Lung (tissue), 12 donors: Measurements from ENCODE around the gene FAM9C. TPM values are rescaled to one million over a fixed set of nuclear protein-coding genes. Genes with fewer than 3 reads are reported as not detected.

ENCODE experiments used
- ATAC-seq: fragments of 200-7000 bp; cut with Tn5 transposase; one replicate; pipeline ENCODE4 v1.9.1; 2020; ENCODE audit warnings: moderate number of reproducible peaks; ENCODE audit not compliant: insufficient read depth, low FRiP score
- DNase-seq, 3 donors: peaks; one replicate each; pipeline ENCODE4 v3.0.0-alpha.2; 2013 to 2017
- H3K27ac ChIP-seq, 2 donors: one replicate each; pipeline ENCODE4 v1.5.1; 2013; ENCODE audit warnings: mild to moderate bottlenecking in 2 of 2, moderate library complexity in 2 of 2, control low read depth in 1 of 2, inconsistent platforms in 1 of 2, low read depth in 1 of 2, low read length in 1 of 2
- H3K27me3 ChIP-seq, 3 donors: one replicate each; pipeline ENCODE4 v1.5.1; 2013; ENCODE audit warnings: low read length in 2 of 3; ENCODE audit not compliant: control insufficient read depth in 3 of 3, insufficient read depth in 3 of 3
- H3K36me3 ChIP-seq, 4 donors: one replicate each; pipeline ENCODE4 v1.5.1; 2013; ENCODE audit warnings: low read length in 4 of 4, mild to moderate bottlenecking in 1 of 4, moderate library complexity in 1 of 4; ENCODE audit not compliant: control insufficient read depth in 4 of 4, insufficient read depth in 4 of 4
- H3K4me1 ChIP-seq, 5 donors: one replicate each; pipeline ENCODE4 v1.5.1; 2013; ENCODE audit warnings: low read length in 5 of 5, mild to moderate bottlenecking in 2 of 5, moderate library complexity in 1 of 5; ENCODE audit not compliant: control insufficient read depth in 5 of 5, insufficient read depth in 5 of 5
- H3K4me3 ChIP-seq: one replicate; pipeline ENCODE4 v1.5.1; 2013; ENCODE audit warnings: mild to moderate bottlenecking, control low read depth, moderate library complexity
- H3K9ac ChIP-seq, 2 donors: one replicate each; pipeline ENCODE4 v1.5.1; 2013; ENCODE audit warnings: low read length in 2 of 2, control low read depth in 1 of 2; ENCODE audit not compliant: insufficient read depth in 1 of 2
- H3K9me3 ChIP-seq, 4 donors: one replicate each; pipeline ENCODE4 v1.5.1; 2013; ENCODE audit warnings: low read length in 3 of 4, mild to moderate bottlenecking in 1 of 4, moderate library complexity in 1 of 4; ENCODE audit not compliant: control insufficient read depth in 4 of 4, insufficient read depth in 3 of 4
- CTCF ChIP-seq: IDR thresholded peaks from 2 replicates; pipeline ENCODE4 v1.5.1; 2012; ENCODE audit warnings: mild to moderate bottlenecking; ENCODE audit errors: control extremely low read depth, extremely low read depth
- WGBS, 2 donors: extraction: QIAGEN DNeasy Blood & Tissue Kit; methylation state at CpG; one replicate each; pipeline ENCODE4 v1.1.7; 2013; 5-methylcytosine and 5-hydroxymethylcytosine counted together
- polyA plus RNA-seq, 2 donors: library from polyadenylated mRNA; stranded (reverse); fragments of 200-250 nt; gene quantifications; one replicate each; pipeline ENCODE4 v1.2.1, GENCODE V29; 2013
- total RNA-seq, 2 donors: library from RNA; depleted of rRNA in 1 of 2; stranded (reverse); fragments of >200 nt in 1 of 2; gene quantifications; one replicate each; pipeline ENCODE4 v1.2.1, GENCODE V29; 2014 to 2021
- donor health status: control.
- donor health status: control.
- donor health status: Bipolar disorder and iron deficiency.
- donor health status: healthy.
- donor health status: DM: yes; HTN: yes; CAD: no.

The FAM9C gene
- total and polyA plus RNA-seq, 4 donors: 0.01 to 0.28 (median 0.09) TPM; not detected in 1

DNA sequence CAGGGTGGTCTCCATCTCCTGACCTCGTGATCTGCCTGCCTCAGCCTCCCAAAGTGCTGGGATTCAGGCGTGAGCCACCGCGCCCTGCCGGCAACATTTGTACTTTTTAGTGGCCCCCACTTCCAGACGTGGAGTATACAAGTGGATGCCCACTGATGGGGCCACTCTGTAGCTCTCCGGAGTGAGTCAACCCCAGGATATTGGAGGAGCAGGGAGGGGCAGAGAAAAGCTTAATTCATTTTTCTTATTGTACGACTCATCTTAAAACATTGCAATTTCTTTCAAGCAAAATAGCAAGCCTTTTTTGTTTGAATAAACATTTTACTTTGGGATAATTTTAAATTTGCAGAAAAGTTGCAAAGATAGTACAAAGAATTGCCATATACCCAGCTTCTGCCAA lies 34.6 kb downstream of the FAM9C start:
- Histone ChIP-seq H3K4me1 (peaks cover 0 to 22% (median 9%) of the 10 kb centered on the region in 5 donors), H3K9ac (no peak overlapping the region), H3K4me3 (no peak overlapping the region), H3K36me3 (no peaks in the 10 kb centered on the region), H3K27ac (no peak overlapping the region), H3K9me3 (peaks cover 0 to 1% (median 0%) of the 10 kb centered on the region in 4 donors), H3K27me3 (peaks cover 0 to 13% (median 9%) of the 10 kb centered on the region in 3 donors)
- 88 to 96% methylated on average over 8 of the region's 8 CpGs for WGBS, 2 donors
- DNase-seq (no peak), ATAC-seq (no peak)
- TF ChIP-seq CTCF: no peak

GRCh38 chrX:13009273-13009672 lies 35.1 kb downstream of the FAM9C start:
- DNase-seq (no peak), ATAC-seq (peak; percentile 38)
- Histone ChIP-seq H3K36me3 (no peaks in the 10 kb centered on the region), H3K4me3 (no peak overlapping the region), H3K9ac (no peak overlapping the region), H3K27me3 (peaks cover 0 to 10% (median 9%) of the 10 kb centered on the region in 3 donors), H3K4me1 (peaks cover 0 to 22% (median 5%) of the 10 kb centered on the region in 5 donors), H3K27ac (no peak overlapping the region), H3K9me3 (peaks cover 0 to 1% (median 0%) of the 10 kb centered on the region in 4 donors)
- TF ChIP-seq CTCF: no peak
- 50 to 81% methylated on average over 3 of the region's 3 CpGs for WGBS, 2 donors

DNA sequence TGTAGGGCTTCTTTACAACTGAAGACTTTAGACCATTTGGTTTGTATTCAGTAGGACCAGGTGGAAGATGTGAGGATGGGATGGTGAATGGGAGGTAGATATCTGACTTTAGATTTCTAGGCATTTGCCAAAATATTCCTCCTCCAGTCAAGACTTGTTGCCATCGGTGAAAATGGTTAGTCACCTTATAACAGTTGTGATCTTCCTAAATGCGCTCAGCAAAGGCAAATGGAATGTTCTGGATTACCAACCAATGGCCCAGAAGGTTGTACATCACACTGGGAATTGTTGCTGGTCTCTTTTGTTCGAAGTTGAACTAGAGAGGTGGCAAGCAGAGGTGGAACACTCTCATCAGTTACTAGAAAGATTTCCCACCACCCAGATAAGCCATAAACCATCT lies 35.6 kb downstream of the FAM9C start:
- peaks cover 0 to 10% (median 9%) of the 10 kb centered on the region in 3 donors for H3K27me3 ChIP-seq
- DNase-seq (no peak), ATAC-seq (no peak)
- peaks cover 0 to 1% (median 0%) of the 10 kb centered on the region in 4 donors for H3K9me3 ChIP-seq
- H3K4me3 ChIP-seq: no peak overlapping the region
- 85 to 97% methylated on average over 3 of the region's 3 CpGs for WGBS, 2 donors
- TF ChIP-seq CTCF: no peak
- no peaks in the 10 kb centered on the region for H3K36me3 ChIP-seq
- no peak overlapping the region for H3K9ac ChIP-seq
- H3K4me1 ChIP-seq: peaks cover 0 to 18% (median 2%) of the 10 kb centered on the region in 5 donors
- H3K27ac ChIP-seq: no peak overlapping the region

GRCh38 chrX:13008189-13008533 lies 36.3 kb downstream of the FAM9C start:
- H3K9ac ChIP-seq: no peak overlapping the region
- no peaks in the 10 kb centered on the region for H3K36me3 ChIP-seq
- no peak for ATAC-seq
- DNase-seq: no peak
- no peak for TF ChIP-seq CTCF
- peaks cover 0 to 10% (median 3%) of the 10 kb centered on the region in 3 donors for H3K27me3 ChIP-seq
- H3K4me3 ChIP-seq: no peak overlapping the region
- H3K9me3 ChIP-seq: peaks cover 0 to 1% (median 0%) of the 10 kb centered on the region in 4 donors
- H3K4me1 ChIP-seq: peaks cover 0 to 12% (median 2%) of the 10 kb centered on the region in 5 donors
- H3K27ac ChIP-seq: no peak overlapping the region
- 20 to 41% methylated on average over 2 of the region's 2 CpGs for WGBS, 2 donors
